Suprapubic skin (tissue), 4 donors: ENCODE data around the gene FRY.

Source experiments
- CTCF ChIP-seq, 2 donors: fragments of 200-600 bp in 1 of 2; fragments of 450-650 bp in 1 of 2; sonication (generic) in 1 of 2; IDR thresholded peaks; one replicate each; pipeline ENCODE4 v1.5.1; 2016 to 2019; ENCODE audit warnings: antibody characterized with exemption in 2 of 2, mild to moderate bottlenecking in 1 of 2, moderate library complexity in 1 of 2
- EP300 ChIP-seq: sonication (generic); formaldehyde crosslinking; IDR thresholded peaks from one replicate; pipeline ENCODE4 v1.6.1; 2017; ENCODE audit warnings: antibody characterized with exemption
- POLR2A ChIP-seq, 2 donors: fragments of 450-650 bp; IDR thresholded peaks; one replicate each; pipeline ENCODE4 v1.6.1; 2017; ENCODE audit warnings: antibody characterized with exemption in 2 of 2, mild to moderate bottlenecking in 2 of 2, moderate library complexity in 2 of 2
- POLR2AphosphoS5 ChIP-seq, 3 donors: sonication (generic); formaldehyde crosslinking; IDR thresholded peaks; one replicate each; pipeline ENCODE4 v1.6.1; 2017; ENCODE audit warnings: antibody characterized with exemption in 3 of 3

GRCh38 chr13:32208860-32209259 lies 177.3 kb downstream of the FRY start:
- TF ChIP-seq POLR2A (IDR thresholded peaks at IDR 0.05) (no peak), CTCF (IDR thresholded peaks at IDR 0.05) (no peak), POLR2AphosphoS5 (IDR thresholded peaks at IDR 0.05) (no peak), EP300 (no peak)
